Stimulated activated CD4-positive, alpha-beta T cell treated with anti-CD3 and anti-CD28 coated beads, Interleukin-2, amount 100 ng/mL, for 24 hours (primary cell): ENCODE measurements around the gene KLC3.
"Not testable (repeated sequence)": the region's sequence is repeated elsewhere in the genome, so short reads cannot be mapped to it uniquely, and the experiment has no call there.

Source experiments
- DNase-seq, 2 donors: peaks; one replicate each; pipeline ENCODE4 v3.0.0-alpha.2; 2020

Gene KLC3

DNA sequence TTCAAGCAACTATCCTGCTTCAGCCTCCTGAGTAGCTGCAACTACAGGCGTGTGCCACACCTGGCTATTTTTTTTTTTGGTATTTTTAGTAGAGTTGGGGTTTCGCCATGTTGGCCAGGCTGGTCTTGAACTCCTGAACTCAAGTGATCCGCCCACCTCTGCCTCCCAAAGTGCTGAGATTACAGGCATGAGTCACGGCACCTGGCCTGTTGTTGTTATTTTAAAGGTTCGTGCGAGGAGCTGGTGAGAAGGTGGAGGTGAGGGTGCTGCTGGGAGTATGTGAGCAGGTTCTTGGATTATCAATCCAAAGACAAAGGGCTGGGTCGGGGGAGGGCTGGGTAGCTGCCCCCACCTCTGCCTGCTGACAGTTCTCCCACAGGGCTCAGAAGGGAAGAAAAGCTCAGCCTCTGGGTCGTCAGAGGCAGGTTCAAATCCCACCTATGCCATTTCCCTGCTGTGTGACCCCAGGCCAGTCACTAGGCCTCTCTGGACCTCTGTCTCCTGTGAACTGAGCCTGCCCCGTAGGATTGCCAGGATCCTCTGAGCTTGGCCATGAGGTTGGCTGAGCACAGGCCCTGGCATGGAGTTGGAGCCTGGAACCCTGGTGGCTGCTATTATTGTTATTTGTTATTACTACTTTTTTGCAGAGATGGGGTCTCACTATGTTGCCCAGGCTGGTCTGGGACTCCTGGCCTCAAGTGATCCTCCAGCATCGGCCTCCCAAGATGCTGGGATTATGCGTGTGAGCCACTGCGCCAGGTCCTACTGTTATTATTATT, 19.4 kb upstream of the KLC3 start:
- no peak for DNase-seq

DNA sequence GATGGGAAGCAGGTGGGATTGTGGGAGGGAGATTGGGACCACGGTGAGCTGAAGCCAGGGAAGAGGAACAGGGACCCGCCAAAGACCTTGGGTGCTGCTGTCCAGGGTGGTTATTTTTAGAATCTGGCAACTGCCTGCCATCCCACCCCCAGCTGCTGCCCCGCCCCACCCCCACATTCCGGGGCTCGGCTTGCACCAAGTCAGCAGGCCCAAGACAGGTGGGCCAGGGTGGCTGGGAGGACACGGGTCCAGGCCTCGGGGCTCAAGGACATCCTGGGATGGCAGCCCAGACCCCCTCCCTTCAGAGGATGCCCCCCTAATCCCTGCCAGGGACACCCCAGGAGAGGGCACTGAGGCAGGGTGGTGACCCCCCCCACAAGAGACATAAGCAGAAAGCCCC, 18.7 kb upstream of the KLC3 start:
- DNase-seq, result no peak

DNA sequence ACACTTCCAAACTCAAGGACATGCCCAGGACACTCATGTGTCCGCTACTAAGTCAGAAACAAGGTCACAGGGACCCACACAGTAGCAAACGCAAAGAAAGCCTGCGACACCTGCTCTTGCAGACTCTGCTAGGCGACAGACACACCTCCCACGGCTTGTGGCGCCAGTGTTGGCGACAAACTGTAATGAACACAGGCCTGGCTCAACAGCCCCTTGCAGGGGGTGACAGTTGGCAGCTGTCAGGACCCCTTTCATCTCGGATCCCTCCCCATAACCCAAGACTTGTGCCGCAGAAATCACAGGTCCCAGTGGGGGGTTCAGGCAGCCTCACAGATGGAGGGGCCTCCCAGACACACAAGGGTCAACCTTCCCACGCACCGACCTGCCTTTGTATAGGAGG, 18.2 kb upstream of the KLC3 start:
- DNase-seq, result no peak

DNA sequence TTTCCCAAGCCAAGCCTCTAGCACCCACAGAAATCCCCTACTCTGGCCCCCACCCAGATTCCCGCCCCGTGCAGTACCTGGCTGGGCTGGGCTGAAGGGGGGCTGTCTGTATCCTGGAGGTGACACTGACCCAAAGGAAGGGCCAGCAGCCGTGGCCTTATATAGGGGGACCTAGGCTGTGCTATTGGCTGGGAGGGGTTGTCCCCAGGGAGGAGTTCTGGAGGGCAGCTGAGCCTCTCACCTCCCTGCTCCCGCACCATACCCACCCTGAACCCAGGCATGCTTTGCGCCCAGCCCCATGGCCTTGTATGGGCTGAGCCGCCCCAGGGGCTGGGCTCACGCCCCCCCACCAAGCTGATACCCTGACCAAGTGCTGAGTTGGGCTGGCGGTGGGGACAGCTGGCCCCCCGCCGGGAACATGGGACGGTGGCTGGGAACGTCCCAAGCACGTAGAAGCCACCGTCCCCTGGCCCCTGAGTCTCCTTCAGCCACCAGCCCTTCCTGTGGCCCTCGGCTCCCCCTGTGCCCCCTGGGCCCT, 17.7 kb upstream of the KLC3 start, which contains the start of gene CKM:
Gene CKM (minus strand): TSS at position 132 of the 538 bp plus-strand sequence. CDS start 3,162 bp downstream, outside the sequence.
- DNase-seq, result no peak

DNA sequence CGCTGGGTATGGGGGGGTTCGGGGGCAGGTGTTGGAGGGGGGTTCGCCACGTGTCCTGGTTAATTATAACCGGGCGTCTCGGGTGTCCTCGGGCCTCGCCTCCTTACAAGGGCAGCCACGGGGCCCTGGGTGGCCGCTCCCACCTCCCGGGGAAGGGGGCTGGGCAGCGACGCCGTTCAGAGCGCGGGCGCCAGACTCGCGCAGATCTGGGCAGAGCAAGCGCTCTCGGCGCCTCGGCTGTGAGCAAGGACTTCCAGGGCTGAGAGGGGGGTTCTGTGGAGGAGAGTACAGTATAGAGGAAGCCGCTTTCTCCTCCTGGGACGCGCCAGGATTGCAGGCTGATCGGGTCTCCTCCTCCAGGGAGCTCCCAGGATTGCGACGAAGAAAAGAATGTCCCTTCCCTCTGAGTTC, 16.9 kb upstream of the KLC3 start:
- no peak for DNase-seq

DNA sequence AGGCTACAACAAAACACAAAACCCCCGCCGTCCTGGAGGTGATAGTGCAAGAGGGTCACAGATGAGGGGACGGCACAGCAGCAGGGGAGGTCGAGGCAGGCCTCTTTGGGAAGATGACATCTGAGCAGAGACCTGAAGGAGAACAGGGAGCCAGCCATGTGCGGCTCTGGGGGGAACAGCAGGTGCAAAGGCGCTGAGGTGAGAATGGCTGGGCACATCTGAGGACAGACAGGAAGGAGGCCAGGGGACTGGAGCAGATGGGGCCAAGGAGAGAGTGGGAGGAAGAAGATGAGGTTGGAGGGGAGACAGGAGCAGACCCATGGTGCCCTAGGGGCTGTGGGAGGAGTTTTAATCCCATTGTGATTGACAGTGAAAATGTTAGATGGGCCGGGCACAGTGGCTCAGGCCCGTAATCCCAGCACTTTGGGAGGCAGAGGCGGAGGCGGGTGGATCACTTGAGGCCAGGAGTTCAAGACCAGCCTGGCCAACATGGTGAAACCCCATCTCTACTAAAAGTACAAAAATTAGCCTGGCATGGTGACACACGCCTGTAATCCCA, 16.1 kb upstream of the KLC3 start:
- no peak for DNase-seq

DNA sequence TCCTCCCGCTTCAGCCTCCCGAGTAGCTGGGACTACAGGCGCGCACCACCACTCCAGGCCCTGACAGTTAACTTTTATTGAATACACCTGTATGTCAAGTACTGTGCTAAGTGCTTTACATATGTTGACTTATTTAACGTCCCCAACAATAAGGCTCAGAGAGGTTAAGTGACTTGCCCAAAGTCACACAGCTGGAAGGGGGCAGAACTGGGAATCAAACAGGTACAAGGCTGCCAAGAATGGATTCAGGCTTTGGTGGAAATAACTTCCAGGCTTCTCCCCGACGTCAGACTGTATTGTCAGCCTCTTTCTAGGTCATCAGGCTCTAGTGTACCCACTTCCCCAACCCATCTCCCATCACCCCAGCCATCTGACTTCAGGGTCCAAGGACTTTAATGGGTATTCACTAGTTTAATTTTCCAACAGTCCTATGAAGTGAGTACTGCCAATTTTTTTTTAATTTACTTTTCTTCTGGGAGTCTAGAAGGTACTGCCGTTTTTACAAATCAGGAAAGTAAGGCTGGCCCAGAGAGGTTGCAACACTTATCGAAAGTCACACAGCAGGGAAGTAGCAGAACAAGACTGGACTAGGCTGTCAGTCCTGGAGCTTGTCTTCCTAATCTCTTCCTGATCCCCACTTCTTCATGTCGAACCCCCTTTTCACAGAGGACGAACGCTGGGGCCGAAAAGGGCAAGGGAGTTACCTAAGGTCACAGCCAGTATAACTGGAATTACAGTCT, 13.0 kb upstream of the KLC3 start:
- no peak for DNase-seq

DNA sequence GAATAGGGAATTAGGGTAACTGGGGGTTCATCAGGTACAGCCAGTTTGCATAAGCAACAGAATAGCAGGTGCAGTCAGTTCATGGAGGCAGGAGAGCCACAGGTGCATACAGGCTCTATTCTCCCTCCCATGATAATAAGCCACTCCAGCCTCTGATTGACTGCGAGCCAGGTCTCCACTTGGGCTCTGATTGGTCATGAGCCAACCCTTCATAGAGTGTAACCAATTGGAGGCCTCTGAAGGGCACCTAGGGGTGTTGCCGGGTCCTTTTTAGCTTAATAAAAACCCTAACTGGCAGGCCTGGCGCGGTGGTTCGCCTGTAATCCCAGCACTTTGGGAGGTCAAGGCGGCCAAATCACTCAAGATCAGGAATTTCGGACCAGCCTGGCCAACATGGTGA, 9.1 kb upstream of the KLC3 start:
- no peak for DNase-seq

DNA sequence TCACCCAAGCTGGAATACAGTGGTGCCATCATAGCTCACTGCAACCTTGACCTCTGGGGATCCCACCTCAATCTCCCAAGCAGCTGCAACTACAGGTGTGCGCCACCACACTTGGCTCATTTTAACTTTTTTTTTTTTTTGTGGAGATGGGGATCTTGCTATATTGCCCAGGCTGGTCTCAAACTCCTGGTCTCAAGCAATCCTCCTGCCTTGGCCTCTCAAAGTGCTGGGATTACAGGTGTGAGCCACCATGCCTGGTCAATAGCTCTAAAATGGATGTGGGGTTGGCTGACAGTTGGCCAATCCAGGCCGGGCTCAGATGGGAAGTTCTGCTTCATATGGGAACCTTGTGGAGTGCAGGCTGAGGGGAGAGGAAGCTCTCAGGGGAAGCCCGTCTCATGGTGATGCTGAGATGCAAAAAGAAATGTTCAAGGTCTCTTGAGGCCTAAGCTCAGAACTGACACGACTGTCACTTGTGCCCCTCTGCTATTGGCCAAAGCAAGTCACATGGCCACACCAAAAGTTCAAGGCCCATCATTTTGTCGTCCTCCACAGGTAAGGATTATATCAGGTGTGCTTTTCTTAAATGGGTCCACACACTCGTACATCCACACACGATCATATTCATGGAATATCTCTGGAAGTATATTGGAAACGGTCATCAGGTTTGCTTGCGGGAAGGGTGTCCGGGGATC, 6.8 kb upstream of the KLC3 start:
- DNase-seq, result no peak

DNA sequence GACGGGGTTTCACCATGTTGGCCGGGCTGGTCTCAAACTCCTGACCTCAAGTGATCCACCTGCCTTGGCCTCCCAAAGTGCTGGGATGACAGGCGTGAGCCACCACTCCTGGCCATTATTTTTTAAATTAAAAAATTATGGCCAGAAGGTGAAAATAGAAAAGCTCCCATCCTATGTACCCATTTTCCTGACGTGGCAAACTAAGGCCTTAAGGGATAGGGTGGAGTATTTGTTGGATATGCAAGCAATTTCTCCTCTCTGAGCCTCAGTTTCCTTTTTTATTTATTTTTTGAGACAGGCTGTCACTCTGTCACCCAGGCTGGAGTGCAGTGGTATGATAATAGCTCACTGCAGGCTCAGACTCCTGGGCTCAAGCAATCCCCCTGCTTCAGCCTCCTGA, 5.7 kb upstream of the KLC3 start:
- not testable (repeated sequence) for DNase-seq

DNA sequence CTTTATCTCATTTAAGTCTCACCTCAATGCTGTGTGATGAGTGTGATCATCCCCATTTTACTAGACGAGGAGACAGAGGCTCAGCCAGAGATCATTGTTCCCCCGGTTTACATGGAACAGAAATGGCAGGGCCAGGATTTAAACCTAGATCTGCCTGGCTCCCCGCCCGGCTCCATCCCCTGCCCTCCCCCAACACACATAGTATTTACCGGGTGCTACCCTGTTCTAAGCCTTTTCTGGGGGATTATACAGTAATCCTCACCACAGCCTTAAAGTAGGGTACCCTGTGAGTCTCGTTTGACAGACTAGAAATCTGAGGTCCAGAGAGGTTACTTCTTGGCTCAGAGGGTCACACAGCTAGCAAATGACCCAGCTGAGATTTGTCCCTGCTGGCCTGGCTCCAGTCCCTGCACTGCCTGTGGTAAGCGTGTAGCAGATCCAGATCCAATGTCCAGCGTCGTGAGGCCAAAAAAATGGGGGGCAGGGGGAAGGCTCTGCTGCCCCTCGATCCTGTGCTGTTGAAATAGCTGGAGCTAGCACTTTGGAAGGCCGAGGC, 3.8 kb upstream of the KLC3 start:
- no peak for DNase-seq

DNA sequence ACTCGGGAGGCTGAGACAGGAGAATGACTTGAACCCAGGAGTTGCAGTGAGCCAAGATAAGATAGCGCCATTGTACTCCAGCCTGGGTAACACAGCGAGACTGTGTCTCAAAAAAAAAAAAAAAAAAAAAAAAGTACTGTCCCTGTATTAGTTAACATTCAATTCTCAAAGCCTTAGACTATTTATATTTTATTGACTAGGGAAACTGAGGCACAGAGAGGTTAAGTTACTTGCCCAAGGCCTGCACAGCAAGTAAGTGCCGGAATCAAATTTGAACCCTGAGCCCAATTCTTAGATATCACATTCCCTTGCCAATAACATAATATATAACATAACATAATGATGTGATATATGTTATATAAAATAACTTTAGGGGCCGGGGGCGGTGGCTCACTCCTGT, 921 bp upstream of the KLC3 start:
- no peak for DNase-seq

DNA sequence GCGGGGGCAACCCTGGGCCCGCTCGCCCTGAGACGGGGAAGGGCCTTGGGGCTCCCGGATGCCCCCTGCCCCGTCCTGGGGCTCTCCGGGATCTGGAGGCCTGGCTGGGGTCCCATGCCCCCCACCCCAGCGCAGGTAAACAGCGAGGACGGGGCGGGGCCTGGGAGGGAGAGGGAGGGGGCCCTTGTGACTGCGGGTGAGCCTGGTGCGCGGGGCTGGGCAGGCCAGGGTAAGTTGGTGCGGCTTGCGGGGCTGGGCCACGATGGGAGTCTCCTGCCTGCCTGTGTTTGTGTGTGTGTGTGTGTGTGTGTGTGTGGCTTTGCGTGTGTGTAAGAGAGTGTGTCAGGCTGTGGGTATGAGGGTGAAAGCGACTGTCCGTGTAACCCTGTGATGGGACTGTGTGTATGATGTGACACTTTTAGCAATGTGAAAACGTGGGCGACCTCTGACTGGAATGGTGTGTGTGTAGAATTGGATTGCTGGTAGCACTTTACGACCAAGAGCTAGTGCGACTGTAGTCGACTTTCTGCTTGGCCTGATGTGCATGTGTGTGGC, 426 bp downstream of the KLC3 start:
- no peak for DNase-seq

DNA sequence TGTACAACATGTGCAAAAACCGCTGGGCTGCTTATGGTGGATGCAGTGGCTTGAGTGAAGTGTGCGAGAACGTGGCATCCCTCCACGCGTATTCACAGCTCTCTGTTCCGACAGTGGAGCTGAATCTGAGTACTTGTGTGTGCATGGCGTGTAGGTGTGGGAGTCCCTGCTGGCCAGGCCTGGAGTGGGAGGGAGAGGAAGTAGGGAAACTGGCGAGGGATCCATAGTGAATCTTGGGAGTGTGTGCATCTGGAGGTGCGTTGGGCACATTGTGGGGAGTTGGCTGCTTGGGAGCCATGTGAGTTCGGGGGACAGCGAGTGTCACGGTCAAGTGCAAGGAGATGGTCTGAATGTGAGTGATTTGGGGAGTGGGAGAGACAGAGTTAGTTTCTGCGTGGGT, 2.4 kb downstream of the KLC3 start:
- no peak for DNase-seq

DNA sequence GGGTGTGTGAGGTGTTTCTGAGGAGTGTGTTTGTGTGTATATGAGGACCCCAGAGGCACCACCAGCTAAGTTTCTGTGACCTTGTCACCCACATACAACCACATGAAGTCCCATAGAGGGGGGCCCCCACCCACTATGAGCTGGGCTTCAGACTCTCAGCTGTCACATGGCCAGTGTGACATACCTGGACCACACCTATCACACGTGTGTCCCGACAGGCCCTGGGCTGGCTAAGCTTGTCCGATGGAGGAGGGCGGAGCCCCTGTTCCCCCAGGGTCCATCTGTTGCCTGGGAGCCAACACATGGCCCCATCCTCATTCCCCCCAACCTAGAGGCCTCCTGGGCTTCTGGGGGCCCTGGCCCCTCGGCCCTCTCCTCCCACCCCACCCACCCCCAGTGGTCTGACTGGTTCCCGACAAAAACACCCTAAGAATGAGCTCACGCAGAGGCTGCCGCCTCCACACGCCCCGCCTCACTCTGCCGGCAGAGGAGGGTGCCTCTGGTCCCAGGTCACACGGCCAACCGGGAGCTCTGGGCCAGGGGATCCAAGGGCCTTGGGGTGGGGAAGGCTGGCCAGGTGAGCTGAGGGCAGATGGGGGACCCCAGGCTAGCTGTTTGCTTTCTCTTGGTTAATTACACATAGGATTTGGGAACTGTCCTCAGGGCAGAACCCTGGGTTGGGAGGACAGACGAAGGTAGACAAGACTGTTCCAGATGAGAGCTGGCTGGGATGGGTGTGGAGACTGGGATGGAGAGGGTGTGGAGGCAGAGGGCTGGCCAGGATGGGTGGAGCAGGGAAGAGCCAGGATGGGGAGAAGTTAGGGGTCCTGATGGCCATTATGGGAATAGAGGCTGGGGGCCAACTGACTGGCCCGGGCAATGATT, 4.3 kb downstream of the KLC3 start:
- DNase-seq, result no peak

DNA sequence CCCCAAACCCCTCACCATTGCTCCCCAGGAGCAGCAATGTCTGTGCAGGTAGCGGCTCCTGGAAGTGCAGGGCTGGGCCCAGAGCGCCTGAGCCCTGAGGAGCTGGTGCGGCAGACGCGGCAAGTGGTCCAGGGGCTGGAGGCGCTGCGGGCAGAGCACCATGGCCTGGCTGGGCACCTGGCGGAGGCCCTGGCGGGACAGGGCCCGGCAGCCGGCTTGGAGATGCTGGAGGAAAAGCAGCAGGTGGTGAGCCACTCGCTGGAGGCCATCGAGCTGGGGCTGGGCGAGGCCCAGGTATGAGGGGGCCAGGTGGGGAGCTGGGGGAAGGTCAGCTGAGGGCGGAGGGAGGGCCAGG, 4.9 kb downstream of the KLC3 start:
- no peak for DNase-seq

DNA sequence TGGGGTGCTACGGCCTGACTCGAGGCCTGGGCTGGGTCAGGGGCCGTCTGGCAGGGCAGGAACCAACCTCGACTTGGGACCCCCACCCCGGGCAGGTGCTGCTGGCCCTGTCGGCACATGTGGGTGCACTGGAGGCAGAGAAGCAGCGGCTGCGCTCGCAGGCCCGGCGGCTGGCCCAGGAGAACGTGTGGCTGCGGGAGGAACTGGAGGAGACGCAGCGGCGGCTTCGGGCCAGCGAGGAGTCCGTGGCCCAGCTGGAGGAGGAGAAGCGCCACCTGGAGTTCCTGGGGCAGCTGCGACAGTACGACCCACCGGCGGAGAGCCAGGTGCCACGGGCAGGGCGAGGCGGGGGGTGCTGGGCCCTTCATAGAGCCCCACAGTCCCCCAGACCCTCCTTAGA, 5.9 kb downstream of the KLC3 start:
- no peak for DNase-seq

DNA sequence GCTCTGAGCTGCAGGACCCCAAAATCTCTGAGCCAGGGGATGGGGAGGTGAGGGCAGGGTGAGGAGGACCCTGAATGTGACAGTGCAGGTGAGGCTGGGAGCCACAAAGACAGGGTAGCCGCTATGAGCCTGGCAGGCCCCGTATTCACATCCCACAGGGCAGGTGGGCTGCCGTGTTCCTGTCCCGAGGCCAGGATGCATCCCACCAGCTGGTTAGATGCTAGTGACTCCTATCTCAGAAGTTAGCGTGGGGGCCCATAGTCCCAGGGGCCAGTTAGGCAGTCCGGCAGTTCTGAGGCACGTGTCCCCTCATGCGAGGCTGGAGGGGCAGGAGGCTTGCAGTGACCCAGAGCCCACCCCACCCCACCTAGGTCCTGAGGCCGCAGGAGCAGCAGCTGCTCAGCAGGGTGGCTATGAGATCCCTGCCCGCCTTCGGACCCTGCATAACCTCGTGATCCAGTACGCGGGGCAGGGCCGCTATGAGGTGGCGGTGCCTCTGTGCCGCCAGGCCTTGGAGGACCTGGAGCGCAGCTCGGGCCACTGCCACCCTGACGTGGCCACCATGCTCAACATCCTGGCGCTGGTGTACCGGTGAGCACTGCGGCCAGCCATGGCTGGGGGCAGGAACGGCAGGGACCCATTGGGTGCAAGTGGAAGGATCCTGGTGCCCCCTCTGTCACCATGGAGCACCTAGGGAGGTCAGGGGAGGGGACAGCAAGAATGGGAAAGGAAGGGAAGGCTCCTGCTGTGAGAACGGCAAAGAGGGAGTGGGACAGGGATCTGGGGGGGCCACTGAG, 7.2 kb downstream of the KLC3 start:
- no peak for DNase-seq

DNA sequence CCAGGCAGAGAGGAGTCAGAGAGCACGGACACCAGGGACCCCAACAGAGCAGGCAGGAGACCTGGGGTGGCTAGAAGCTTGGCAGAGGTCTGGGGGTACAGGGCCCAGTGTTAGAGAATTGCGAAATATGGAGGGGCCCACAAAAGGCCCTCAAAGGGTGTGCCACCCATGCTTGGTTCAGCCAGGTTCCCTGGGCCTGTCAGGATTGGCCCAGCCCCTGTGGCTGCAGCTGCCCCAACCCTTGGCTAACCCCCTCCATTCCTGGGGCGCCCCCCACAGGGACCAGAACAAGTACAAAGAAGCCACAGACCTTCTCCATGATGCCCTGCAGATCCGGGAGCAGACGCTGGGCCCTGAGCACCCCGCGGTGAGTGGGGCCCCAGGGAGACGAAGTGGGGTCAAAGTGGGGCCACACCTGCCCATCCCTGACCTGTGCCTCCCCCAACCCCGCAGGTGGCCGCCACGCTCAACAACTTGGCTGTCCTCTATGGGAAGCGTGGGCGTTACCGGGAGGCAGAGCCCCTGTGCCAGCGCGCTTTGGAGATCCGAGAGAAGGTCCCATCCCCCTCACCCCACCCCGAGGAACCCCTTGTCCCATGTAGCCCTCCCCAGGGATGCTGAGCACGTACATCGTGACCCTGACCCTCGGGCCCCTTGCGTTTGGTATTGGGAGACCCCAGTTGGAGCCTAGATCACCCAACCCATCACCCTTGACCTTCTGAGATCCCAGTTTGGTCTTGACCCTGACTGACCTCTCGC, 8.0 kb downstream of the KLC3 start:
- DNase-seq, result no peak

DNA sequence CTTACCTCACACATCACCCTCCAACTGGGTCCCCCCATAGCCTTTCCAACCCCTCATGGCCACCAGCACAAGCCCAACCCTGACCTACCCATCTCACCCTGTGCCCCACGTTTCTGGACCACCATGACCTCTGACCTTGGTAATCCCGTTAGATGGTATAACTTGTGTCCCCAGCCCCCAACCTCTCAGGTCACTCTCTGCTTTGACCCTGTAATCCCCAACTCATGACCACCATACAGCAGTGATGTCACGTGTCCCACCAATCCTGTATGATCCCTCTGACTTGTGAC, 8.5 kb downstream of the KLC3 start:
- DNase-seq, result no peak
